GM18870 (cell line): ENCODE measurements around the gene ATCAY.
"Not testable (repeated sequence)": the region's sequence is repeated elsewhere in the genome, so short reads cannot be mapped to it uniquely, and the experiment has no call there.

ENCODE experiments used
- ATAC-seq: cut with Tn5 transposase; IDR thresholded peaks from one replicate; pipeline ENCODE4 v1.9.1; 2021; ENCODE audit warnings: moderate library complexity; ENCODE audit not compliant: unreplicated experiment

The ATCAY gene

DNA sequence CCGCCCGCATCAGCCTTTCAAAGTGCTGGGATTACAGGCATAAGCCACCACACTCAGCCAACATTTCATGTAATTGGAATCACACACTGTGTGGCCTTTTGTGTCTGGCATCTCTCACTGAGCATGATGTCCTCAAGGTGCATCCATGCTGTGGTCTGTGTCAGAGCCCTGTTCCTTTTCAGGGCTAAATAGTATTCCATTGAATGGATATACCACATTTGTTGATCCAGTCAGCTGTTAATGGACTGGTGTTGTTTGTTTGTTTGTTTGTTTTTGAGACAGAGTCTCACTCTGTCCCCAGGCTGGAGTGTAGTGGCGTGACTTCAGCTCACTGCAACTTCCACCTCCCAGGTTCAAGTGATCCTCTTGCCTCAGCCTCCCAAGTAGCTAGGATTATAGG is 17.9 kb downstream of the ATCAY start:
- ATAC-seq: no peak

DNA sequence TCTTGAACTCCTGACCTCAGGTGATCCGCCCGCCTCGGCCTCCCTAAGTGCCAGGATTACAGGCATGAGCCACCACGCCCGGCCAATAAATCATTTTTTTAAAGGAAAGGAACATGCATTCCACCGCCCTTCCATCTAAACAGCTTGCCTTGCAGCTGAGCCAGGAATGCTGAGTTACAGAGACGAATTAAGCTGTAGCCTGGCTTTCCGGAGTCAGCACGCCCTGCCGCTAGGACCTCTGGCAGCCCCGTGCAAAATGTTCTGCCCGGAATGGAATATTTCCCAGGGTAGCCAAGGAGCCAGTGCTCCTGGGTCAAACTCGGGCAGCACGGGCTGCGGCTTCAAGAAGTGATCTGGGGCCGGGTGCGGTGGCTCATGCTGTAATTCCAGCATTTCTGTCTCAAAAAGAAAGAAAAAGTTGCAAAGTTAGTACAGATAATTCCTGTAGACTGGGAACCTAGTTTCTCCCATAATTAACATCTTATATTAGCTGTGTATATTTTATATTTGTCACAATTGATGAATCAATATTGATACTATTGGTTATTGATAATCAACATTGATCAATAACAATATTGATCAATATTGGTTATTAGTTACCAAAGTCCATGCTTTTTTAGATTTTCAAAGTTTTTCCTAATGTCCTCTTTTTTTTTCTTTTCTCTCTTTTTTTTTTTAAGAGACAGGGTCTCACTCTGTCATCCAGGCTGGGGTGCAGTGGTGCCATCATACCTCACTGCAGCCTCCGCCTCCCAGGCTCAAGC is 19.2 kb downstream of the ATCAY start:
- ATAC-seq: no peak

DNA sequence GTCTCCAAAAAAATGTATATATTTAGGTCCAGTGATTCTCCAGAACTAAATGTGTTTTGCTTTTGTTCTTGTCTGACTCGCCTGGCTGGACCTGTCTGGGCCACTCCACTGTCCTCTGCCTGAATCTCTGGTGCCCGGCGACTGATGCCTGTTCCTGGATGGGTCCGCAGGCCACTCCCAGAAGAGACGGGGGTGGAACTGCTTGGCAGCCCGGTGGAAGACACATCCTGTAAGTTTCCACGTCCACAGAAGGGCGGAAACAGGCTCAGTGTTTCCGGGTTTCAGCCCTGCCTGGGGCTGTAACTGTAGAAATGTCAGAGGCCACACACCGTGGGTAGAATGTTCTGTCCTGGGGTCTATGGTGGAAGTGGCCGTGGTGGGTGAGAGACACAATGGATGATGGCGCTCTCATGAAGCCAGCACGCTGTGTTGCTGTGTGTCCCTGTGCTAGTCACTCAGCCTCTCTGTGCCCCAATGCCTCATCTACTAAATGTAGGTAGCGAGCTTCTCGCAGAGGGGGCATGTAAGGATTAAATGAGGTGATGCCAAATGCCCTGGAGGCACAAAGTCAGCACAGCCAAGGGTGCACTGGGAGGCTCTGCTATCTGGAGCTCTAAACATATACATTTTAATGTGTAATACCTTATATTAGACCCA is 22.0 kb downstream of the ATCAY start:
- ATAC-seq: no peak

DNA sequence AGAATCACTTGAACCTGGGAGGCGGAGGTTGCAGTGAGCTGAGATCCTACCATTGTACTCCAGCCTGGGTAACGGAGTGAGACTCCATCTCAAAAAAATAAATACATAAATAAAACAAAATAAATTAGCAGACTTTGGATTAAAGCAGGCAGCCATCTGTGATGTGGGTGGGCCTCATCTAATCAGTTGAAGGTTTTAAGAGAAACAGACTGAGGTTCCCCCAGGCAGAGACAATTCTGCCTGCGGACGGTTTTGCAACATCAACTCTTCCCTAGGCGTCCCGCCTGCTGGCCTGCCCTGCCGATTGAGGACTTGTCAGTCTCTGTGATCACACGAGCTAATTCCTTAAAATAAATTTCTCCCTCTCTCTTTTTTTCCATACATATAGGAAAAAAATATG is 23.7 kb downstream of the ATCAY start:
- no peak for ATAC-seq

DNA sequence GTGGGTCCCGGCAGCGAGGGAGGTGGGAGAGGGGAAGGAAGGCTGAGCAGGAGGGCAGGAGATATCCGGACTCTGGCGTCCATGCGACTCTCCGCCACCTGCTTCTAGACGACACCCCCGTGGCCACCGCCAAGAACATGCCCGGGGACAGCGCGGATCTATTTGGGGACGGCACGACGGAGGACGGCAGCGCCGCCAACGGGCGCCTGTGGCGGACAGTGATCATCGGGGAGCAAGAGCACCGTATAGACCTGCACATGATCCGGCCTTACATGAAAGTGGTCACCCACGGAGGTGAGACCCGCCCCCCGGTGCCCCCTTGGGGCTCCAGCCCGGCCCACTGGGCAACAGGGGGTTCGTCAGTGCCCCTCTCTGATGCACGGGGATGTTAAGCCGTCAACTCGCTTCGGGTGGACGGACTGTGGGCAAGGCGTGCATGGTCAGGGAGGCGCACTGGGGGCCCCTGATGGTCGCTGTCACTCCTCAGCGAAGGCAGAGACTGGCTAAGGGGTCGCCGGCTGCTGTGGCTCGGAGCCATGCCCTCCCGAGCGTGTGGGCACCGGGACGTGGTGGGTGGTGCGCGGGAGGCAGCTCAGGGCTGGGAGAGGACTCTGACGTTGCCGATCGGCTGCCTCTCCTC is 27.3 kb downstream of the ATCAY start:
- no peak for ATAC-seq

DNA sequence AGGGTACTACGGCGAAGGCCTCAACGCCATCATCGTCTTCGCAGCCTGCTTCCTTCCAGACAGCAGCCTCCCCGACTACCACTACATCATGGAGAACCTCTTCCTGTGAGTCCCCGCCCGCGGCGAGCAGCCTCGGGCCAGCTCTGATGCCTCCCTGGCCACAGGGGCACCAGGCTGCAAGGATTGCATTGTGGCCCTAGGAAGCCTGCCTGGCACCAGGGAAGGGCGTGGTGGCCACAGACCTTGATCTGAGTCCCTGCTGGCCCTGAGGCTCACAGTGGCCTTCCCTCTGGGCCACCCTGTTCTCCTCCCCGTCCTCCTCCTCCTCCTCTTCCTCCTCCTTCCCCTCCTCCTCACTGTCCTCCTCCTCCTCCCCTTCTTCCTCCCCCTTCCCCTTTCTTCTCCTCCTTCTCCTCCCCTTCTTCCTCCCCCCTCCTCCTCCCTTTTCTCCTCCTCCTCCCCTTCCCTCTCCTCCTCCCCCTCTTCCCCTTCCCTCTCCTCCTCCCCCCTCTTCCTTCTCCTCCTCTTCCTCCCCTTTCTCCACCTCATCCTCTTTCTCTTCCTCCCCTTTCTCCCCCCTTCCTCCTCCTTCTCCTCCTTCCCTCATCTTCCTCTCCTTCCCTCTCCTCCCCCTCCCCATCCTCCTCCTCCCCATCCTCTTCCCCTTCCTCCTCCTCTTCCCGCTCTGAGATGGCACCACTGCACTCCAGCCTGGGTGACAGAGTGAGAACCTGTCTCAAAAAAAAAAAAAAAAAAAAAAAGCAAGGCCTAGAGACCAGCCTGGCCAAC is 28.0 kb downstream of the ATCAY start:
- ATAC-seq: no peak

DNA sequence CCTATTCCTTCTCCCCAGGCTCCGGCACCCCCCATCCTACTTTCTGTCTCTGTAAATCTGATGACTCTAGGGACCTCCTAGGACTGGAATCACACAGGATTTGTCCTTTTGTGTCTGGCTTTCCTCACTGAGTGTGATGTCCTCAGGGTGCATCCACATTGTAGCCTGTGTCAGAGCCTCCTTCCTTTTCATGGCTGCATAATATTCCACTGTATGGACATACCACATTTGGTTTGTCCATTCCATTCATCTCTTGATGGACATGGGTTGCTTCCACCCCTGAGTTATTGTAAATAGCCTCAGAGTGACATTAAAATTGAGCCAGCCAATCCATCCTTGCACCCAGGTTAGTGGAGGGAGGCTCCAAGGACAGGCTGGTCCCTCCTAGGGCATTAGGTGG is 29.6 kb downstream of the ATCAY start:
- ATAC-seq: no peak

DNA sequence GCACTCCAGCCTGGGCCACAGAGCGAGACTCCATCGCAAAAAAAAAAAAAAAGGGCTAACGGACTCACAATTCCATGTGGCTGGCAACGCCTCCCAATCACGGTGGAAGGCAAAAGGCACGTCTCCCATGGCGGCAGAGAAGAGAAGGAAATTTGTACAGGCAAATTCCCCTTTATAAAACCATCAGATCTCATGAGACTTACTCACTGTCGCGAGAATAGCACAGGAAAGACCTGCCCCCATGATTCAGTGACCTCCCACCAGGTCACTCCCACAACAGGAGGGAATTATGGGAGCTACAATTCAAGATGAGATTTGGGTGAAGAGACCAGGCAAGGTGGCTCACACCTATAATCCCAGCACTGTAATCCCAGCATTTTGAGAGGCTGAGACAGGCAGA is 33.7 kb downstream of the ATCAY start:
- ATAC-seq: no peak

DNA sequence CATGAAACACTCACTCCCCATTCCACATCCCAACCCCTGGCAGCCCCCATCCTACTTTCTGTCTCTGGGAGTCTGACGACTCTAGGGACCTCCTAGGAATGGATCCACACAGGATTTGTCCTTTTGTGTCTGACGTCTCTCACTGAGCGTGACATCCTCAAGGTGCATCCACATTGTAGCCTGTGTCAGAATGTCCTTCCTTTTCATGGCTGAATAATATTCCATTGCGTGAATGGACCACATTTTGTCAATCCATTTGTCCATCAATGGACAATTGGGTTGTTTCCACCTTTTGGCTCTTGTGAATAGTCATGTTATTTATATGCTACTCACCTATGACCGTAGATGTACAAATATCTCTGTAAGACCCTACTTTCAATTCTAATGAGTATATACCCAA is 35.5 kb downstream of the ATCAY start:
- no peak for ATAC-seq

DNA sequence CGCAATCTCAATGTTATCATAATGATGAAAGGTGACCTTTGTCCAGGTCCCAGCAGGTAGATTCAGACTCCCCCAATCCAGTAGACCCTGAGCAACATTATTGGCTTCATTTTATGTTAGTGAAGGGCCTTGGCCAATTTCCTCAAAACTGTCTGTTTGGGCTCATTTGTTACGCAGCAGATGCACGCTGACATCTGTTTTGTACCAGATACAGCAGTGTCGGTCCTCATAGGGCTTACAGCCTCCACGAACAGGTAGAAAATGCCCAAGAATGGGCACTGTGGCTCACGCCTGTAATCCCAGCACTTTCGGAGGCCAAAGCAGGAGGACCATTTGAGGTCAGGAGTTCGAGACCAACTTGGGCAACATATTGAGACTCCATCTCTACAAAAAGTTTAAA is 39.3 kb downstream of the ATCAY start:
- no peak for ATAC-seq

DNA sequence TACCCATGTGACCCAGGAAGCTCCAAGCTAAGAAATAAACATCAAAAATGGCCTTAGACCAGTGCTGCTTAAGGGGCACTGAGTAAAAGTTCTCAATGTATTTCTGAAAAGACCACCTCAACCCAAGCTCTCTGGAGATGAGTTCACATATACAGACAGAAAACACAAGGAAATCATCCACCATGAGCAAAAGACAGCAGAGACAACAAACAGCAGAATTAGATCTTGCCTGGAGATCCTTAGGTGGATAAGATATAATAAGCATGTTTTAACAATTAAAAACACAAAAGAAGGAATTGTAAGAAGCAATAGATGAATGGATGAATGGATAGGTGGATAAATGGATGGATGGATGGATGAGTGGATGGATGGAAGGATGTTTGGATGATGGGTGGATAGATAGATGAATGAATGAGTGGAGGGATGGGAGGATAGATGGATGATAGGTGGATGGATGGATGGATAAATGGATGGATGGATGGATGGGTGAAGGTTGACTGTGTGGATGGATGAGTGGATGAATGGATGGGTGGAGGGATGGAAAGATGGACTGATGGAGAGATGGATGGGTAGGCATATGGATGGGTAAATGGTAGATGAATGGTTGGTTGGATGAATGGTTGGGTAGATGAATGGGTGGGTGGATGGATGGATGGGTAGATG is 42.7 kb downstream of the ATCAY start:
- no peak for ATAC-seq

DNA sequence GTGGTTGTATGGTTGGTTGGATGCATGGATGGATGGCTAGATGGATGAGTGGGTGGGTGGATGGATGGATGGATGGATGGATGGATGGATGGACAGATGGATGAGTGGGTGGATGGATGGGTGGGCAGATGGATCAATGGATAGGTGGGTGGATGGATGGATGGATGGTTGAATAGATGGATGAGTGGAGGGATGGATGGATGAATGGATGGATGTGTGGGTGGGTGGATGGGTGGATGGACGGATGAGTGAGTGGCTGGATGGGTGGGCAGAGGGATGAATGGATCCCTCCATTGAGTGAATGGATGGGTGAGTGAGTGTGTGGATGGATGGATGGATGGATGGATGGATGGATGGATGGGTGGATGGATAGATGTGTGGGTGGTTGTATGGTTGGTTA is 43.4 kb downstream of the ATCAY start:
- ATAC-seq: no peak

DNA sequence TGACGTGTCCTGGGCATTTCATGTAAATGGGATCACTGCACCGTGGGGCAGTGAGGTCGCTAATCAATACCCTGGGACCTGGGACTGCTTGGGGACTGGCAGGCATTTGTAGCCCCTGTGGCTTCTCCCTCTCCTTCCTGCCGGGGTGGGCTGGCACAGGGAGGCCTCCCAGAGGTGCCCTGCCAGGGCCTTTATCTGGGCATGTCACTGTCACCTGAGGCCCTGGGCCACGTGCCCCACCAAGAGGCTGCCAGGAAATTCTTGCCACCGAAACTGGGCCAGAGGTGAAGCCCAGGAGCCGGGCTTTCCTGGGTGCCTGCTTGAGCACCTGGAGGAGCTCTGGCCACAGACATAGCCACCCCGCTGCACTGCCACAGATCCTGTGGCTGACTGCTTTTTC is 50.6 kb downstream of the ATCAY start:
- no peak for ATAC-seq

DNA sequence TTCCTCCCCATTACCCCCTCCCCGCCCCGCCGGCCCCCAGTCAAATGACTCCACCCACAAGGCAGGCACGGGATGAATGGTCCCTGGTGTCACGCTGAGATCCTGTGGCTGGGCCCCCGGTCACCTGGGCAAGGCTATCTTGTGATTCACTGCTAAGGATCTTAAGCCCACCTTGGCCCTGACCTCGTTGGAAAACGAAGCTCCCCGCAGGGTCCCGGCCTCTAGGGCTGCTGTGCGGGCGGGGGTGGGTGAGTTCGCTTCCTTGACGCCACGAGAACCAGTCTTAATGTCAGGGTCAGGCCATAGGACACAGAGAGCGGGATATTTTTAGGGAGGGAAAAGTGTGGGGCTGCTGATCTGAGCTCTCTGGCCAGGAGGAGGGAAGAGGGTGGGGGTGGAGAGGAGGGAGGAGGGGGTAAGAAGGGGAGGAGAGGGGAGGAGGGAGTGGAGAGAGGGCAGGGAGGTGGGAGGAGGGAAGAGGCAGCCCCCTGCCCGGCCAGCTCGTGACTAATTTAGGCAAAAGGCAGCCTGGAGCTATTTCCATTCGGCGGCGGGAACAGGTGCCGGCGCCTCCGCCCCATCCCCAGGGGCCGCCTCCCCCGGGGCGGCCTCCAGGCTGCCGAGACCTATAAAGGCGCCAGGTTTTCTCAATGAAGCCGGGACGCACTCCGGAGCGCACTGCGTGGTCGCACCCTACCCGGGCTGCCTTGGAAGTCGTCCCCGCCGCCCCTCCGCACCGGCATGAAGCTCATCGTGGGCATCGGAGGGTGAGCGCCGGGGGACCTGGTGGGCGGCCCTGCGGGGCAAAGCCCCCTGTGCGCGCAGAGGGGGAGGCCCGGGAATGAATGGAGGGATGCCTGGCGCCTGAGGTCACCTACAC is 52.7 kb downstream of the ATCAY start, which contains the start of gene NMRK2:
Gene NMRK2, plus strand, starts transcription at position 139 of the 880 bp plus-strand sequence. Its CDS starts 603 bp downstream, at position 742.
- ATAC-seq: no peak

DNA sequence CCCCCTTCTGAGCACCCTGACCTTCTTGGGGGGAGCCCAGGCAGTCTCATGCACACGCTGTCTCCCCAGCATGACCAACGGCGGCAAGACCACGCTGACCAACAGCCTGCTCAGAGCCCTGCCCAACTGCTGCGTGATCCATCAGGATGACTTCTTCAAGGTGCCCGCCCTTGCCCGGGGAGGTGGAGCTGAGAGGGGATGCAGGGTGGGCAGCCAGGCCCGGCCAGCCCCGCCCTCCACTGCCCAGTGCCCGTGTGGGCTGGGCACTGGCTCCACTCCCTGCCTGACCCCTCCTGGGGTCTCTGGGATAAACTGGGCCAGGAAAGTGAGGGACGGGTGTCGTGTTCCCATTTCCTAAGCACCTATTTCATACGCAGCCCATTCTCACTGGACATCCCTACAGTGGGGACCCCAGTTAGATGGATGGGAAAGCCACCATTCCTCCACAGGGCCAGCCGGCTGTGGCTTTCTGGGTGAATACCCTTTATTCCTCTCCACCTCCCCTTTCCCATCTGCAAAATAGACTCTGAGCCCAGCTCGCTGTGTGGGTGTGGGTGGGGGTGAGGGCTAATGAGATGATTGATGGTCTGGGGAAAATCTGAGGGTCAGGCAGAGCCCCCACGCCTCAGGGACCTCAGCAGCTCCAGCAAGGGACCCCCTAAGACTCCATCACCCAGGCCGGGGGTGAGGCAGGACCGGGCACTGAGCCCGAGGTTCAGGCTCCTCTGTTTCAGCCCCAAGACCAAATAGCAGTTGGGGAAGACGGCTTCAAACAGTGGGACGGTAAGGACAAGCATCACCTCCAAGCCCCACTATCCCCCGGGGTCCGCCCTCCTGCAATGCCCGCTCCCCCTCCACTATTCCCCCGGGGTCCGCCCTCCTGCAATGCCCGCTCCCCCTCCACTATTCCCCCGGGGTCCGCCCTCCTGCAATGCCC is 56.3 kb downstream of the ATCAY start:
- no peak for ATAC-seq

DNA sequence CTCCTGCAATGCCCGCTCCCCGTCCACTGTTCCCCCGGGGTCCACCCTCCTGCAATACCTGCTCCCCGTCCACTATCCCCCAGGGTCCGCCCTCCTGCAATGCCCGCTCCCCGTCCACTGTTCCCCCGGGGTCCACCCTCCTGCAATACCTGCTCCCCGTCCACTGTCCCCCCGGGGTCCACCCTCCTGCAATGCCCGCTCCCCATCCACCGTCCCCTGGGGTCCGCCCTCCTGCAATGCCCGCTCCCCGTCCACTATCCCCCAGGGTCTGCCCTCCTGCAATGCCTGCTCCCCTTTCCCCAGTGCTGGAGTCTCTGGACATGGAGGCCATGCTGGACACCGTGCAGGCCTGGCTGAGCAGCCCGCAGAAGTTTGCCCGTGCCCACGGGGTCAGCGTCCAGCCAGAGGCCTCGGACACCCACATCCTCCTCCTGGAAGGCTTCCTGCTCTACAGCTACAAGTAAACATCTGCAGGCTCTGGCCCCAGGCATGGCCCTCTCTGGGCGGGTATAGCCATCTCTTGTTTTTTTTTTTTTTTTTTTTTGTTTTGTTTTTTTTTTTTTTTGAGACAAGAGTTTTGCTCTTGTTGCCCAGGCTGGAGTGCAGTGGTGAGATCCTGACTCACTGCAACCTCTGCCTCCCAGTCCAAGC is 57.9 kb downstream of the ATCAY start:
- not testable (repeated sequence) for ATAC-seq

DNA sequence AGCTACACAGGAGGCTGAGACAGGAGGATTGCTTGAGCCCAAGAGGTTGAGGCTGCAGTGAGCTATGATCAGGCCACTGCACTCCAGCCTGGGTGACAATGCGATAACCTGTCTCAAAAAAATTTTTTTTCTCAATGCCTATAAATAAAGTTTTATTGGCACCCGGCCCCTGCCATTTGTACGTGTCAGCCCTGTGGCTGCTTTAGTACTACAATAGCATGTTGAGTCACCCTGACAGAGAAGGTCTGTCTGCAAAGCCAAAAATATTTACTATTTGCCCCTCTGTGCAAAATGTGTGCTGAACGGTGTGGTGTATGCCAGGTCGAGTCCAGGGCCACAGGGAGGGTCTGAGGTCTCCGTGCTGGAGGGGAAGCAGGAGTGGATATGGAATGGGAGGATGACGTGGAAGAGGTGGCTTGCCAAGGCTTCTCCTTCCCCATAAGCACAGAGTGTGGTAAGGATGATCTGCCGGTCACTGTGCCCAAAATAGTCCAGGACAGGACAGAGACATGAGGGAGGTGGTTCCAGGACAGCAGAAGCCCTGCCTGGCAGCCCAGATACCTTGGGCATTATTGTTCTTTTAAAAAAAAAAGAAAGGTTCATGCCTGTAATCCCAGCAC is 62.4 kb downstream of the ATCAY start:
- no peak for ATAC-seq
